GM12878 (cell line): ENCODE results near the gene PRRT1B.

Experiments used
- EP300 ChIP-seq, 2 experiments: fragments of 150-350 bp in 1 of 2; IDR thresholded peaks; 2 replicates each; pipeline ENCODE4 v1.6.1; 2011 to 2012; ENCODE audit warnings: low read depth in 2 of 2, low read length in 2 of 2, borderline replicate concordance in 1 of 2, improper control_type of control experiment in 1 of 2, inconsistent platforms in 1 of 2; ENCODE audit not compliant: control insufficient read depth in 1 of 2
- MYC ChIP-seq: IDR thresholded peaks from 2 replicates; pipeline ENCODE4 v1.6.1; 2011; ENCODE audit warnings: mild to moderate bottlenecking, low read length, moderate library complexity, inconsistent platforms; ENCODE audit not compliant: insufficient read depth, insufficient replicate concordance, insufficient read length, severe bottlenecking
- TF ChIP-seq, protein P1 (sequence below), 3 experiments: IDR thresholded peaks in 2 of 3; conservative IDR thresholded peaks in 1 of 3; 2 replicates each; pipeline ENCODE4 v1.5.1; 2011; ENCODE audit warnings: low read depth in 3 of 3, low read length in 3 of 3, mild to moderate bottlenecking in 3 of 3, control low read depth in 2 of 3, moderate library complexity in 2 of 3, inconsistent platforms in 1 of 3, mixed read lengths in 1 of 3; ENCODE audit not compliant: control insufficient read depth in 2 of 3, insufficient read depth in 1 of 3; ENCODE audit errors: extremely low read depth in 1 of 3
- TF ChIP-seq, protein P2 (sequence below): fragments of 450-650 bp; IDR thresholded peaks from 2 replicates; pipeline ENCODE4 v1.6.1; 2014; ENCODE audit warnings: mild to moderate bottlenecking
- TF ChIP-seq, protein P3 (sequence below): IDR thresholded peaks from 2 replicates; pipeline ENCODE4 v1.6.1; 2011; ENCODE audit warnings: mild to moderate bottlenecking, low read depth, low read length, moderate library complexity; ENCODE audit not compliant: insufficient replicate concordance

GRCh38 chr9:131525643-131526565 is 19.4 kb upstream of the PRRT1B start:
- no peak for TF ChIP-seq MYC
- TF ChIP-seq, protein P1, sequence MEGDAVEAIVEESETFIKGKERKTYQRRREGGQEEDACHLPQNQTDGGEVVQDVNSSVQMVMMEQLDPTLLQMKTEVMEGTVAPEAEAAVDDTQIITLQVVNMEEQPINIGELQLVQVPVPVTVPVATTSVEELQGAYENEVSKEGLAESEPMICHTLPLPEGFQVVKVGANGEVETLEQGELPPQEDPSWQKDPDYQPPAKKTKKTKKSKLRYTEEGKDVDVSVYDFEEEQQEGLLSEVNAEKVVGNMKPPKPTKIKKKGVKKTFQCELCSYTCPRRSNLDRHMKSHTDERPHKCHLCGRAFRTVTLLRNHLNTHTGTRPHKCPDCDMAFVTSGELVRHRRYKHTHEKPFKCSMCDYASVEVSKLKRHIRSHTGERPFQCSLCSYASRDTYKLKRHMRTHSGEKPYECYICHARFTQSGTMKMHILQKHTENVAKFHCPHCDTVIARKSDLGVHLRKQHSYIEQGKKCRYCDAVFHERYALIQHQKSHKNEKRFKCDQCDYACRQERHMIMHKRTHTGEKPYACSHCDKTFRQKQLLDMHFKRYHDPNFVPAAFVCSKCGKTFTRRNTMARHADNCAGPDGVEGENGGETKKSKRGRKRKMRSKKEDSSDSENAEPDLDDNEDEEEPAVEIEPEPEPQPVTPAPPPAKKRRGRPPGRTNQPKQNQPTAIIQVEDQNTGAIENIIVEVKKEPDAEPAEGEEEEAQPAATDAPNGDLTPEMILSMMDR (IDR thresholded peaks at IDR 0.05 in 2 of 3, conservative IDR thresholded peaks at IDR 0.05 in 1 of 3; ENCODE audit: control insufficient read depth in 2 of 3, extremely low read depth in 1 of 3, insufficient read depth in 1 of 3, low read depth in 3 of 3, low read length in 3 of 3), result no peak
- TF ChIP-seq EP300 (IDR thresholded peaks at IDR 0.05; ENCODE audit: borderline replicate concordance in 1 of 2, control insufficient read depth in 1 of 2, low read depth in 2 of 2, low read length in 2 of 2), result no peak
- TF ChIP-seq, protein P2, sequence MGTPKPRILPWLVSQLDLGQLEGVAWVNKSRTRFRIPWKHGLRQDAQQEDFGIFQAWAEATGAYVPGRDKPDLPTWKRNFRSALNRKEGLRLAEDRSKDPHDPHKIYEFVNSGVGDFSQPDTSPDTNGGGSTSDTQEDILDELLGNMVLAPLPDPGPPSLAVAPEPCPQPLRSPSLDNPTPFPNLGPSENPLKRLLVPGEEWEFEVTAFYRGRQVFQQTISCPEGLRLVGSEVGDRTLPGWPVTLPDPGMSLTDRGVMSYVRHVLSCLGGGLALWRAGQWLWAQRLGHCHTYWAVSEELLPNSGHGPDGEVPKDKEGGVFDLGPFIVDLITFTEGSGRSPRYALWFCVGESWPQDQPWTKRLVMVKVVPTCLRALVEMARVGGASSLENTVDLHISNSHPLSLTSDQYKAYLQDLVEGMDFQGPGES, result no peak
- TF ChIP-seq, protein P3, sequence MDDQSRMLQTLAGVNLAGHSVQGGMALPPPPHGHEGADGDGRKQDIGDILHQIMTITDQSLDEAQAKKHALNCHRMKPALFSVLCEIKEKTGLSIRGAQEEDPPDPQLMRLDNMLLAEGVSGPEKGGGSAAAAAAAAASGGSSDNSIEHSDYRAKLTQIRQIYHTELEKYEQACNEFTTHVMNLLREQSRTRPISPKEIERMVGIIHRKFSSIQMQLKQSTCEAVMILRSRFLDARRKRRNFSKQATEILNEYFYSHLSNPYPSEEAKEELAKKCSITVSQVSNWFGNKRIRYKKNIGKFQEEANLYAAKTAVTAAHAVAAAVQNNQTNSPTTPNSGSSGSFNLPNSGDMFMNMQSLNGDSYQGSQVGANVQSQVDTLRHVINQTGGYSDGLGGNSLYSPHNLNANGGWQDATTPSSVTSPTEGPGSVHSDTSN, result no peak
